HG03342 (cell line): ENCODE measurements around the gene WIPF1.

Source experiments
- ATAC-seq: cut with Tn5 transposase; IDR thresholded peaks from one replicate; pipeline ENCODE4 v1.9.1; 2021; ENCODE audit warnings: mild to moderate bottlenecking, moderate library complexity; ENCODE audit not compliant: unreplicated experiment

WIPF1 gene

DNA sequence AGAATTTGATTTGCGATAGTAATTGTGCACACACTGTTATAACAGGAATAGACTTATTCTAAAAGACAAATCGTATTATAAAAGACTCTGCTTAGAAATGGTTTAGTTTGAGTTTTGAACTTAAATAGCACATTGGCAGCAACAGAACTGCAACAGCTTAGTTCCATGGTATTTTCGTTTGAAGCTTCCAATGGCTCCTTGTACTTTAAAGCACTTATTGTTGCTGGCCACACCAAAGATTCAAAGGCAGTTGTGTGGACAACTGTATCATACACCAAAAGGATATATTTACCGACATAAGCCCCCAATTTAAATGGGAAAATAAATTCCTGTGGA lies 627 bp downstream of the WIPF1 start:
- no peak for ATAC-seq

DNA sequence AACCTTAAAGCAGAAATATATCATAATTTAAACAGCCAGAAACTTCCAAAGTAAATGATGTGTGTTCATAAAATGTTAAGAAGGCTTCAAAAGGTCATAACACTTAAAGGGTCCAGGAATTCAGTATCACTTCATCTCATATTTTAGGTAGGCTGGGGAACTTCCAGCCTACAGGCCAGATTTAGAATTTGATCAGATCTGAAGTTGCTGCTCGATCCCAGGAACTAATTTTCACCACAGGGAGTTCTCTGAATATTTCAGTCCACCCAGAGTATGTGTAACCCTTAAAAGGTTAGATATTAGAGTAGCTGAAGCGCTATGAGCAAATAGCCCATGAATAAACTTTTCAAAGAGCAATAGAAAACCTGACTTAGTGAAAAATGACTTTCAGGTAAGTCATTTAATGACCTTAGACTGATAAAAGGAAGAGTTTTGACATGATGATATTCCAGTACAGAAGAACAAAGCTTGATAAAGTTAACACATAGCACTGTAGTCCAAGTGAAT lies 1.7 kb downstream of the WIPF1 start:
- ATAC-seq, result no peak

DNA sequence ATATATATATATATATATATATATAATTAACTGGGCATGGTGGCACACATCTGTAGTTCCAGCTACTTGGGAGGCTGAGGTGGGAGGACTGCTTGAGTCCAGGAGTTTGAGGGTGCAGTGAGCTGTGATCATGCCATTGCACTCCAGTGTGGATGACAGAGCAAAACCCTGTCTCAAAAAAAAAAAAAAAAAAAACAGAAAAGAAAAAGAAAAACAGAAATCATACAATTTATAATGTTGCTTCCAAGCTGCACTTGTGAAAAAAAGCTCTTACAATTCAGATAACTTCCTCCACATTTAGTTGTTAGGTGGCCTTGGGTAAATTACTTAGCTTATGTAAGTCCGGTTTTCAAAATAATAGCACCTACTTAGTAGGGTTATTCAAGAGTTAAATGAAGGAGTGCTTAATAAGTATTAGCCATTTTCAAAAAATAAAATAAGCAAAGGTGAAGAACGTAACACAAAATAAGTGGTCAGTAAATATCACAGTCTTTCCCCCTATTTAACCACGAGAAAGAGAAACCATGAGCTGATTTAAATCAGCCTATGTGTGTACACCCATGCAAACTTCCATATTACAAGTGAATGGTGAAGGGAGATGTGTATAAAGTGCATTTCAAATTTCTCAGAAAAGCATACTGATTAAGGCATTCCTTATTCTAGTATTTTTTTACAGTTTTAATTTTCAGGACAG lies 2.3 kb downstream of the WIPF1 start:
- no peak for ATAC-seq

DNA sequence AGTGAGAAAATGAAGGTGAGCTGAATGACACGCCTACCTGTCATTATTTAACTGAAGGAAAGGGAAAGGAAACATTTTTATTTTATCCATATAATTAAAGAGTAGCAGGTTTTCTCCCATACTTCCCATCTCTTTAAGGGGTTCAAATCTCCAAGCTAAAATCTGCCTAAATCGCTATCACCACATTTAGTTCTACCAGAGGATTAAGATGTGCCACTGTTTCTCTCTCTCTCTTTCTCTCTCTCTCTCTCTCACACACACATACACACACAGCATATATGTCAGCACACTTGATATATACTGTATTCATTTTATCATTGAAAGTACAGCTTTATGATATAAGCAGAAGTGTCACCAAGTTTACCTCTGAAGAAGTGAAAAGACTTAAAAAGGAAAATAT lies 3.1 kb downstream of the WIPF1 start:
- no peak for ATAC-seq

DNA sequence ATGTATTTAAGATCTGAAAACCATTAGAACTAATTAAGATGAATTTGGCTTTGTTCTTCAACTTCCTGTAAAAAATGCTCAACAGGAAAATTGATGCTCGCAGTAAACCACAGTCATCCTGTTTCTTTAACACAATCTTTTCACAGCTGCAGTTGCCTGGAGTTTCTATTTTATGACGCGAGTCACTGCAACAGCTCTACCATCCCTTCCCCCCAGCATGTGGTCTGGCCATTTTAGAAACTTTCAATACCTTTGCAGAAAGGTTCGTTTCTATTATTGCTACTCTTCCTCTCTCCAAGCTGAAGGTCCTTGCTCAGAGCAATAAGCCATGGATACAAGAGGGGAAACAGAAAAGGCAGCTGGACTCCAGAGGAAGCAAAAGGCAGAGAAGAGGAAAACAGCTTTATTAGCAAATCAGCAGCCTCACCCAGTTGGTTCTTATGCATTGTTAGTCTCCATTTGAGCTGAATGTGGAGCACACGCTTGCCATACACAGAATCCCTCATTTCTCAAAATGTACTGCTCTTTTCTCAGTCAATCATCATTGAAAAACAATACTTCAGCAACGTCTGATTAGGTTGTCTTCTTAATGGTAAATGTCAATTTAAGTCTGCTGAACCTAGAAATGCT lies 3.9 kb downstream of the WIPF1 start:
- peak; percentile 74 for ATAC-seq

DNA sequence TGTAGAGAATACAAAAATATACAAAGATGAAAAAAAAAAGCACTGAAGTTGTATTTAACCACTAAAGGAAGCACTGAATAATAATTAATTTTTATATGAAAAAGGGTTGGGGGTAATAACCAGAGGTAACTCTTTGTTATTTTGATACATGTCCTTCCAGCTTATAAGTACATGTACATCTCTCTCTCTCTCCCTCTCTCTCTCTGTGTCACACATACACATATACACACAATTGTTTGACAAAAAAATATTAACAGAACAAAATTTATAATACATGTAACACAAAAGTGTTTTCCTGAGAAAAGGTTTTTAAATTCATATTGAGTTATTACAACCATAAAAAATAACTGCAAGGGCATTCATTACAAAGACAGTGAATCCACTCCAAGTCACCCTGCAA lies 4.6 kb downstream of the WIPF1 start:
- no peak for ATAC-seq

DNA sequence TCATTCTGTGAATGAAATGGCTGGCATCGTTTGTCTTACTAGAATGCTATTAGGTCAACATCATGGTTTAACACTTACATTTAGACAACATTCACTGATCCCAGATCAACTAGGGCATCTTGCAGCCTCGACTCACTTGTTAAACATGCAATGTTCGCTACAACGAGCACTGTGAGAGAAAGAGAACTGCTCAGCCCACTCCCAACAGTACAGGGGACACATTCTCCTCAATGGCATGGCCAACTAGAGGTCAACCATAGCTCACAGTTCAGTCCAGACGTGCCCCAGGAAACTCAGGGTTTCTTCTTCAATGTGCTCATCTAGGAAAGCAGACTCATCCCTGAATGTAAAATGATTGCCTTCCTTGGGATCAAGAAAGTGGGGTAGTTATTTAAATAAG lies 5.9 kb downstream of the WIPF1 start:
- no peak for ATAC-seq

DNA sequence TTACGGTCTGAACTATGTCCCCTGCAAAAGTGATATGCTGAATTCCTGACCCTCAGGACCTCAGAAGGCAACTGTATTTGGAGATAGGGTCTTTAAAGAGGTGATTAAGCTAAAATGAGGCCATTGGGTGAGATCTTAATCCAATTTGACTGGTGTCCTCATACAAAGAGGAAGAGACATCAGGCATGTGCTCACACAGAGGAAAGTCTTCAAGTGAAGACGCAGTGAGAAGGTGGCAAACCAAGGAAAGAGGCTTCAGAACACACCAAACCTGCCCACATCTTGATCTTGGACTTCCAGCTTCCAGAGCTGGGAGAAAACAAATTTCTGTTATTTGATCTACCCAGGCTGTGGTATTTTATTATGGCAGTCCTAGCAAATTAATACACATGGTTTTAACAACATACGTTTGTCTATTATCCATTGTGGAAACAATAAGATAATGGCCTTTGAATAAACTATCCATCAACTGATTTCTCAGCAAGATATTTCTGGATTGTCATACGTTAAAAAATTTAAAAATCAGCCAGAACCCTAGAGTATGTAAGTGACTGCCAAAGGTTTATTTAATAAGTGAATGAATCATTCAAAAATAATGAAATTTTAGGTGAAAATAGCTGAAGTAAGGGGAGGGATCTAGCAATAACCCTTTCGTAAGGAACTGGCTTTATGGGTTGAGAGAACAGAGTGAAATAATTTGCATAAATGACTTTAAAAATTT lies 6.5 kb downstream of the WIPF1 start:
- ATAC-seq, result no peak

DNA sequence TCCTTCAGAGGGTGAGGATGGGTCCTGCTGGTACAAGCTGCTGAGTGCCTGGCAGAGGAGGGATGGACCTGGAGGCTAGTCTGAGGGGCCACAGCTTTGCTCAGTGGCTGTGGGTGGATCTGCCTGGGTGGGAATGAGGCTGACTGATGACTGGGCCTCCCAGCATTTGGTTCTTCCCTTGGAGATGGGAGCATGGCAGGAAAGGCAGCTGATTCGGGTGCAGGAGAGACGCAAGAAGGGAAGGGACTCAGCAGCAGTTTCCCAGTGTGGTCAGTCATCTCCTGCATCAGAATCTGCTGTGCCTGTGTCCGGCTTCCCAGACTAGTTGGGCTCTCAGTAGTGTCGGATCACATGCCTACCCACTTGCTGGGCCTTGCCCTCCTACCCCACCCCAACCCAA lies 7.3 kb downstream of the WIPF1 start:
- no peak for ATAC-seq

DNA sequence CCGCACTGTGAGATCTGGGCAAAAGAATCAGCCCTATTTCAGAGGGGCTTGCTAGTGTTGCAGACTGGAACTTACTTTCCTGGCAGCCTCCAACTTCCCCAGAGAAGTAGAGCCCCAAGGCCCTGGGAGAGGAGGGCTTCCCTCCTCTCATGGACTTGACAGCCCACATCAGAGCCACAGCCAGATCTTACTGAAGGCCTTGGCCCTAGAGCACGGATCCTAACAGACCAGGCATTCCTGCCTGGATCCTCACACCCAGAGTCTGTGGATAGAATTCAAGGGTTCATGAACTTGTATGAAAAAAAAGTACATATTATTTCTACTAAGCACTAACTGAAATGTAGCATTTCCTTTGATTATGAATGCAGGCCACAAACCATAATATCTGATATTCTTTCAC lies 8.3 kb downstream of the WIPF1 start:
- ATAC-seq, result no peak

DNA sequence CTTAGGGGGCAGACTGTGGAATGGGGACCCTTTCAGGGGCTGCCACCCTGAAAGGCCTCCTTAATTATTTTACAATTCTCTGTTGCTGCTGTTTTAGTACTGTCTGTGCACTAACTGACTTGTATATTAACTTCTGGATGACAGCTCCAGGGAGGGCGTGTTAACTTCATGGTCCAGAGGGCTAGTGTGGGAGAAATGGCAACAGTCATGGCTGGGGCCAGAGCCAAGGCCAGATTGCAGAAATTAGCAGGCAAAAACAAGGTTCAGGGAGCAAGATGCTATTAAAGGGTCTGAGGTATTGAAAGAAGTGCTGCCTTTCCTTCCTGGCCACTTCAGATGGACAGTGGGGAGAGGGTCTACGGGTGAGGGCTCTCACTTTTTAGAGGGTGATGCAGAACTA lies 9.1 kb downstream of the WIPF1 start:
- no peak for ATAC-seq

DNA sequence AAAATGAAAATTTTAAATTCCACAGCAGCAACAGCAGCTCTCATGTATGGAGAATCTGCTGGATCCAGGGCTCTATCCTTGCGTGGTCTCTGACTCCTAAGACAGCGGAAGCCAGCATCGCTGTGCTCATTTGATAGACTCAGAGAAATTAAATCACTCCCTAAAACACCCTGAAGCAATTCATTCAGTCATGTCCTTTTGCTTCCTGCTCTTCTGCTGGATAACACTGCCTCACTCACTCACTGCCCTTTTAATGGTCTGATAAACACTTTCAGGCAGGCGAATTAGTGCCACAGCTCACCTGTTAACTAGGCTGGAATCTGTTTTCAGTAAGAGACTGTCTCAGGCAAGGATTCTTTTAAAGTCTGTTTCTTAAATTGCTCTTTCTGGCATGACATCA lies 10.0 kb downstream of the WIPF1 start:
- no peak for ATAC-seq

DNA sequence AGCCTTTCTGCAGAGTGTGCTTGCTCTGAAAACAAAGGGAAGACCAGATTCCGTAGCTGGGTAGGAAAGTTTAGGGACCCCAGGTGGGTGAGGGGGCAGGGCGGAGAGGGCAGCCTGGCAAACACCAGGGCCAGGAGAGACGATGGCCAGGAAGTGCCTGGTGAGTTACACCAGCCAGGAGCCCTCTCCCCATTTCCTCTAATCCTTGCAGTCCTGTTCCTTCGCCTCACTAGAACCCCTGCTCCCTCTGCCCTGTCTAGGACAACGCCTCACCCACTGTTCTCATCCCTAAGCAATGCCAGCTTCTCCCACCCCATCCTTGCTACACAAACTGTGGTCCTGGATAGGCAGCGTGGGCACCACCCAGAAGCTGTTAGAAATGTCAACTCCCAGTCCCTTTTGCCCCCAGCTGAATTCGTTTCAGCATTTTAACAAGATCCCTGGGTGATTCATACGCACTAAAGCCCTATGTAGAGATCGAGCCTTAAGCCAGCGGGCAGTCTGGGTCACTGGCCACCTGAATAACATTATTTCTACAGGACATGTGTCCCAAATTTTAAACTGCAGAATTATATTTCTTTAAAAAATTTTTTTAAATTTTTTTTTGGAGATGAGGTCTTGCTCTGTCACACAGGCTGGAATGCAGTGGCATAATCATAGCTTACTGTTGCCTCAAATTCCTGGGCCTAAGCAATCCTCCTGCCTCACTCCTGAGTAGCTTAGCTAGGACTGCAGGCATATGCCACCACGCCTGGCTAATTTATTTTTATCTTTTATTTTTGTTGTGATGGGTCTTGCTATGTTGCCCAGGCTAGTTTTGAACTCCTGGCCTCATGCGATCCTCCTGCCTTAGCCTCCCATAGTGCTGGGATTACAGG lies 10.9 kb downstream of the WIPF1 start:
- no peak for ATAC-seq

DNA sequence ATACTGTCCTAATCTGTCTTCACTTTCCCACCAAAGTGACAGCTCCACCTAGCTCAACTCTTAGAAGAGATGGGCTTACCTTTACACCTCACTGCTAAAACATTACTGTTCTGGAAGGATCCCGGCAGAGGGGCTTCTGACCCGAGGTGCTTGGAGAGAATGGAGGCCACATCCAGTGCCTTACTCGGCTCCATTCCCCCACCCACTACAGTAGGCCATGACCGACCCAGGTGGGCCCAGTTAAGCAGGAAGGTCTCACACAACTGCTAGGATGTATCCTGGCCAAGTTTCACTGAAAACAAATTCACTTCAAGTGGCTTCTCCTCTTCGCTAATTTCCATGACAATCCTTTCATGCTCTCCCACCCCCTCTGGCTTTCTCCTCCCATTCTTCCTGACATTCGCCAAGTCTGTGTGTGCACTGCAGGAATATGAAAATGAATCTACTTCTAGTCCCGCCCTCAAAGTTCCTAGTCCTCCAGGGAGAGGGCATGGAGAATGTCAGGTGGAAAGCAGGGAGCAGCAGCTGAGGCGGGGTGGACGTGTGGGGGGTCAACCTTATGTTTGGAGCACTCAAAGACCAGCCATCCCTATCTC lies 11.8 kb downstream of the WIPF1 start:
- no peak for ATAC-seq

DNA sequence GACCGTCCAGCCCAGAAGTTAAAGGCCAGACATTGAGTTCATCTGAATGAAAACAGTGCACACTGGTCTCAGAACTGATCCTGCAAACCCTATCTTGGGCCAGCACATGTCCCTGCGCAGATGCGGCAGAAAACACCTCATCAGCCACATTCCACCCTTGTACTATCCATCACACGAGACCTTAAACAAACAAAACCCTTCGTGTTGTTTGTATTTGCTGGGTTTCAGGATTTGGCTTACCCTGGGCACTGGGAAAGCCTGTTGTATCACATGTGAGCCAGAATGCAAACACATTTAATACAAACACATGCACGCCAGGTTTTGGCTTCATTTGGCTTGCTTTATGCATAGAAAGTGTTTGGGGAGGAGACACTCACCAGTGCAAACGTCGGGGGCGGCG lies 12.5 kb downstream of the WIPF1 start:
- no peak for ATAC-seq

DNA sequence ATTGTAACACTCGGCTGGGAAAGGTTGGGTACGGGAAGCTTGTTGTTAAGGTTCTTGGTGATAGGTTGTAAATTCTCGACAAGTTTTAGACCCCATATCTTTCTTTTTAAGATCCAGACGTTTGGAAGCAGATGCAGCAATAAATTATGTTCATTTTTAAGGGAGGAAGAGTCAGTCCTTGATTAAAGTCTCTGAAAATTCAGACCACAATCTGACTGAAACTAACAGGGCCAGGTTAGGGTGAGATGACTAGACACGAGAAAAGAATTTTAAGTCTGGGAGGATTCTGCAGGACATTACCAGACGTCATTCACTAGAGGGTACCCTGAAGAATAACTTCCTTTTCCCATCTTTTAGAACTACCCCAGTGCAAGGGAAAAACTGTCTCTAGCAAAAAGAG lies 16.1 kb downstream of the WIPF1 start:
- no peak for ATAC-seq

DNA sequence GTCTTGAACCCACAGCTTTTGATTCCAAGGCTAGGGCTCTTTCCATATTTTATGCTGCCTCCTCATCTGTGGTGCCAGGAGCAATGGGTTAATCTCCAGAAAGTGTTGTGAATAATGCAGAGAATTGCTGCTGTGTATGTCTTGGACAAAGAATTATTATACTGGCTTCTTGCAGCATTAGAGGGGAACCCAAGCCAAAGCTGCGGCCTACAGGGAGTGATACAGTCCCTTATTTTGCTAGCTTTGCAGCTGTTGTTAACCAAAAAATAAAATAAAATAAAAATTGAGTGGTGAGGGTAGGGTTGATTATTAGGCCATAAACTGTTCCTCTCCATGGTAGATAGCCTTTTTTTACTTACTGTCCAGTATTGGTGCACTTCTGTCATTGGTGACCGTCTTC lies 16.7 kb downstream of the WIPF1 start:
- no peak for ATAC-seq

DNA sequence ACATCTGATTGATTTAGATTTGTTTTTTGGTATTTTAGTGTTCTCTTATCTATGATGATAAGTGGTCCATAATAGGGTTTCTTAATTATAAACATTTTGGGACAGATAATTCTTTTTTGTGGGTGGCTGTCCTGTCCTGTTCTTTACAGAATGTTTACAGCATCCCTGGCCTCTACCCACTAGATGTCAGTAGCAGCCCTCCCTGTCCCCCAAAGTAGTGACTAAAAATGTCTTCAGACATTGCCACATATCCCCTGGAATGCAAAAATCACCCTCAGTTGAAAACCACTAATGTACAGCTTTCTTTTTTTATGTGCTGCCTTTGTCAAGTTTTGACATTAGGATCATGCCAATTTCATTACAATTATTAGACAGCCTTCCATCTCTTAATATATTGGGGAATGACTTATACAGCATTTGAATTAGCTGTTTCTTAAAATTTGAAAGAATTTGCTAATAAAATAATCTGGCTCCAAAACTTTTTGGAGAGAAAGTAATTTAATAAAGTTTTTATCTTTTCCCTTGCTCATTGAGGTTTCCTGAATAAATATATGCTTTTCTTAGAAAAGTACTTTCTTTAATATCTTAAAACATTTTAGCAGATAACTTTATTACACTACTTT lies 19.5 kb downstream of the WIPF1 start:
- peak; percentile 60 for ATAC-seq

DNA sequence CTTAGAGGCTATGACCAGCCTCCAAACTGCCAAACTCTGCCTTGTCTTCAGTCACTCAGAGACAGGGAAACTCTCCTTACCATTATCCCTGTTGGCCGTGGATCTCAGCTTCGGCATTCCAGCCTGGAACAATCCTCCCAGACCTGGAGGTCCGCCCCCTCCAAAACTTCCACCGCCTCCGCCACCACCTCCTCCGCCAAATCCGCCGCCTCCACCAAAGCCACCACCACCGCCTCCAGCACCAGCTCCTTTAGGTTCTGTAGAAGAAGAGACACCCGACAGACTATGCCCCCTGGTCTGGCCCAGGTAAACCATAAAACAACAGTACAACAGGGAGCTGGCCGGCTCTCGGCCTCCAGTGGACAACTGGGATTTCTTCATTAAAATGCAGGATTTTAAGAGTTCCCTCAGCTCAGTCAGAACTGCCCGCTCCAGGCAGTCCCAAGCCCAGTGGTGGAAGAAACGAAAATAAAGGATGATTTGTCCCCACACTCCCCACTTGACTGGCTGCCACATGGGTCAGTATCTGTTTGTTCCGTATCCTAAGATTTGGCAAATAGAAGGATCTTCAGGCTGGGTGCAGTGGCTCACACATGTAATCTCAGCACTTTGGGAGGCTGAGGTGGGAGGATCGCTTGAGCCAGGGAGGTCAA lies 22.4 kb downstream of the WIPF1 start:
- no peak for ATAC-seq

DNA sequence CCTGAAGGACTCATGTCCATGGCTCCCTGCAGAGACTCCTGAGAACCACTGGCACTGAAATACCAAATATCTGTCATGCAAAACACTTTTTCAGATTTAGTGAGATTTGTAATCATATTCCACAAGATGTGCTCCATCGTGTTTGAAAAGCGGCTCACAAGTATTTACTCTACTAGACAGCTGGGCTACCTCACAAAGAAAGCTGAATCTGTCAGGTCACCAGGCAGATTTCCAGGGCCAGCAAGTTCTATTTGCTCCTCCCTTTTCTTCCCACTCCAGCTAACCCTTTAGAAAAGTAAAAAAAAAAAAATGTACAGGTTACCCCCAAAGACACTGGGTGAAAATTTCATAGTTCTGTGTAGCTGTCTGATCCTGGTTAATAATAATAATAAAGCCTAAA lies 22.9 kb downstream of the WIPF1 start:
- ATAC-seq, result no peak
